H1 (cell line): ENCODE data around the gene FANCF. TPM values are rescaled to one million over a fixed set of nuclear protein-coding genes. Genes with fewer than 3 reads are reported as not detected.

Source experiments
- CREB1 ChIP-seq: IDR thresholded peaks from 2 replicates; pipeline ENCODE4 v1.6.1; 2012; ENCODE audit warnings: inconsistent platforms
- JUND ChIP-seq: IDR thresholded peaks from 2 replicates; pipeline ENCODE4 v1.6.1; 2011; ENCODE audit warnings: mild to moderate bottlenecking, improper control_type of control experiment, low read length
- SIX5 ChIP-seq: IDR thresholded peaks from 2 replicates; pipeline ENCODE4 v1.6.1; 2011; ENCODE audit warnings: mild to moderate bottlenecking, low read depth, low read length
- polyA plus RNA-seq, 7 experiments: library from polyadenylated mRNA; depleted of rRNA in 3 of 7; stranded (reverse) in 5 of 7; unstranded in 2 of 7; fragments of >200 nt in 5 of 7; fragments of 200-250 nt in 2 of 7; gene quantifications; 1 replicate in 5 of 7; 2 replicates in 1 of 7; 4 replicates in 1 of 7; pipeline versions ENCODE4 v1.2.1 to v1.2.3, GENCODE V29; 2011 to 2013; ENCODE audit warnings: missing spikeins in 2 of 7, mixed read lengths in 2 of 7
- total RNA-seq: library from RNA; stranded (reverse); fragmentation: NEBNext Ultra II Directional; extraction: Animal tissue kit (Norgen Biotek cat#: 25700); gene quantifications from 2 replicates; pipeline ENCODE4 v1.2.1, GENCODE V29; 2021
- TF ChIP-seq, protein P1 (sequence below): IDR thresholded peaks from 2 replicates; pipeline ENCODE4 v1.6.1; 2012; ENCODE audit warnings: inconsistent platforms

FANCF gene
- total and polyA plus RNA-seq, 2 of the 8 experiments (the other 6 are each of a cell fraction or from before 2014, with no cell fraction given), result 10.0 to 29.4 TPM

DNA sequence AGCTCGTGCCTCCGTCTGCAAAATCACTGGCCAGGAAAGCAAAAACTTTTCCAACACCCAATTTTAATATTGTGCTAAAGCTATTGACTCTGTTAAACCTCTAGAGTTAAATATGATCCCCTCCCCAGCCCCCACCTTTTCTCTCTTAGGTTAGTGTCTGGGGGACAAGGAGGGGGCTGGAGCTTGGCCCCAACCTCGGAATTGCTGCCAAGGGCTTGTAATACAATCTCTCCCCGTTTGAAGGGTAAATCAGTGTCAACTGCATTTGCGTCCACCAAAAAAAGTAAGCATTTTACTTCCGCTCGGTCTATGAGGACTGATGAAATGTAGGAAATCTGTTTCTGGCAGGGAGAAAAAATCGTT lies 40.7 kb upstream of the FANCF start, which contains the start of gene GAS2 (continued):
- TF ChIP-seq, protein P1, sequence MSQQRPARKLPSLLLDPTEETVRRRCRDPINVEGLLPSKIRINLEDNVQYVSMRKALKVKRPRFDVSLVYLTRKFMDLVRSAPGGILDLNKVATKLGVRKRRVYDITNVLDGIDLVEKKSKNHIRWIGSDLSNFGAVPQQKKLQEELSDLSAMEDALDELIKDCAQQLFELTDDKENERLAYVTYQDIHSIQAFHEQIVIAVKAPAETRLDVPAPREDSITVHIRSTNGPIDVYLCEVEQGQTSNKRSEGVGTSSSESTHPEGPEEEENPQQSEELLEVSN, result no peak
- no peak for TF ChIP-seq SIX5
- no peak for TF ChIP-seq CREB1
- TF ChIP-seq JUND, result no peak
